HCT116 (cell line): Measurements from ENCODE around the gene SGK1. TPM values are rescaled to one million over a fixed set of nuclear protein-coding genes. Genes with fewer than 3 reads are reported as not detected.

Source experiments
- ATAC-seq: fragments of 200-7000 bp; cut with Tn5 transposase; 2 replicates; pipeline ENCODE4 v1.9.1; 2020; ENCODE audit warnings: mild to moderate bottlenecking, moderate library complexity
- BruUV-seq: library from RNA; stranded (reverse); fragments of 400-500 nt; replicated peaks from 2 replicates; lab custom pipeline; 2021; lab: Mats Ljungman, UMichigan
- CTCF ChIA-PET: fragments of 300-600 bp; sonication (Branson Sonifier 250); formaldehyde crosslinking; loops from one replicate; lab custom pipeline; 2021; ENCODE audit warnings: antibody characterized with exemption; lab: Charles Lee
- POLR2A ChIA-PET: fragments of 300-600, 350-600 bp; sonication (Branson Sonifier 250); formaldehyde crosslinking; loops from one replicate; lab custom pipeline; 2021; ENCODE audit warnings: antibody characterized with exemption; lab: Charles Lee
- RAD21 ChIA-PET, 2 experiments: fragments of 300-600 bp; sonication (Branson Sonifier 250); formaldehyde crosslinking; loops; one replicate each; lab custom pipeline; 2023; ENCODE audit warnings: low total read pairs in 2 of 2; ENCODE audit not compliant: uncharacterized antibody in 2 of 2, unreplicated experiment in 2 of 2, low non-redundant PET in 1 of 2; lab: Charles Lee
- DNase-seq: peaks from one replicate; pipeline ENCODE4 v3.0.0-alpha.2; 2010; ENCODE audit warnings: low read depth, low spot score
- H2AFZ ChIP-seq: fragments of 200-600 bp; shearing (Covaris generic), sonication (generic); 2 replicates; pipeline ENCODE4 v1.6.1; 2017; ENCODE audit warnings: low read depth, mixed run types, mixed read lengths, antibody characterized with exemption, low read length; ENCODE audit not compliant: poor library complexity, severe bottlenecking
- H3K27ac ChIP-seq: 2 replicates; pipeline ENCODE4 v1.5.1; 2012; ENCODE audit warnings: low read depth, low read length
- H3K27me3 ChIP-seq: fragments of 200-600 bp; sonication (generic); 2 replicates; pipeline ENCODE4 v1.6.1; 2016; ENCODE audit warnings: mixed run types, low read length, mixed read lengths; ENCODE audit not compliant: insufficient read depth
- H3K36me3 ChIP-seq, 2 experiments: fragments of 200-500 bp in 1 of 2; fragments of 200-600 bp in 1 of 2; sonication (Bioruptor generic) in 1 of 2; sonication (generic) in 1 of 2; 2 replicates each; pipeline versions ENCODE4 v1.5.1 to v1.6.1; 2014 to 2016; ENCODE audit warnings: low read length in 2 of 2, inconsistent platforms in 1 of 2, mixed read lengths in 1 of 2, mixed run types in 1 of 2; ENCODE audit not compliant: insufficient read depth in 2 of 2, control insufficient read depth in 1 of 2
- H3K4me1 ChIP-seq, 2 experiments: fragments of 200-600 bp in 1 of 2; sonication (generic) in 1 of 2; 2 replicates each; pipeline versions ENCODE4 v1.5.1 to v1.6.1; 2012 to 2017; ENCODE audit warnings: low read length in 2 of 2, inconsistent platforms in 1 of 2, mild to moderate bottlenecking in 1 of 2, mixed read lengths in 1 of 2, mixed run types in 1 of 2, moderate library complexity in 1 of 2; ENCODE audit not compliant: insufficient read depth in 2 of 2, control insufficient read depth in 1 of 2
- H3K4me2 ChIP-seq: fragments of 200-600 bp; sonication (generic); 2 replicates; pipeline ENCODE4 v1.6.1; 2017; ENCODE audit warnings: mixed run types, low read length, mixed read lengths
- H3K4me3 ChIP-seq, 2 experiments: fragments of 200-600 bp in 1 of 2; sonication (generic) in 1 of 2; replicated peaks in 1 of 2; 2 replicates each; pipeline ENCODE4 v1.5.1; 2011 to 2016; ENCODE audit warnings: low read length in 2 of 2, control low read depth in 1 of 2, low read depth in 1 of 2, mild to moderate bottlenecking in 1 of 2, mixed read lengths in 1 of 2, mixed run types in 1 of 2
- H3K79me2 ChIP-seq: fragments of 200-600 bp; sonication (generic); 2 replicates; pipeline ENCODE4 v1.6.1; 2017; ENCODE audit warnings: mild to moderate bottlenecking, mixed run types, low read length, moderate library complexity, mixed read lengths; ENCODE audit not compliant: insufficient read depth
- H3K9ac ChIP-seq: fragments of 200-600 bp; sonication (generic); 2 replicates; pipeline ENCODE4 v1.6.1; 2016; ENCODE audit warnings: low read length, mixed read lengths
- H3K9me2 ChIP-seq: fragments of 200-600 bp; sonication (generic), shearing (Covaris generic); 2 replicates; pipeline ENCODE4 v1.6.1; 2017; ENCODE audit warnings: mixed run types, mild to moderate bottlenecking, moderate library complexity; ENCODE audit not compliant: insufficient read depth
- H3K9me3 ChIP-seq, 2 experiments: fragments of 200-500 bp in 1 of 2; fragments of 200-600 bp in 1 of 2; sonication (Bioruptor generic) in 1 of 2; sonication (generic) in 1 of 2; 2 replicates each; pipeline ENCODE4 v1.6.1; 2014 to 2017; ENCODE audit warnings: low read length in 2 of 2, mixed read lengths in 2 of 2, inconsistent platforms in 1 of 2, low read depth in 1 of 2, mild to moderate bottlenecking in 1 of 2, mixed run types in 1 of 2, moderate library complexity in 1 of 2; ENCODE audit not compliant: control insufficient read depth in 1 of 2, insufficient read depth in 1 of 2
- H4K20me1 ChIP-seq: fragments of 200-600 bp; sonication (generic), shearing (Covaris generic); 2 replicates; pipeline ENCODE4 v1.6.1; 2017; ENCODE audit warnings: mixed run types, mild to moderate bottlenecking, moderate library complexity; ENCODE audit not compliant: insufficient read depth
- ATF3 ChIP-seq: IDR thresholded peaks from 2 replicates; pipeline ENCODE4 v1.6.1; 2012
- CBX3 ChIP-seq: IDR thresholded peaks from 2 replicates; pipeline ENCODE4 v1.6.1; 2012; ENCODE audit warnings: low read depth
- CEBPB ChIP-seq: IDR thresholded peaks from 2 replicates; pipeline ENCODE4 v1.6.1; 2012; ENCODE audit warnings: low read depth
- EGR1 ChIP-seq: IDR thresholded peaks from 2 replicates; pipeline ENCODE4 v1.6.1; 2012; ENCODE audit warnings: low read depth
- EZH2 ChIP-seq: fragments of 200-600 bp; sonication (generic); IDR thresholded peaks from 2 replicates; pipeline ENCODE4 v1.6.1; 2017; ENCODE audit warnings: antibody characterized with exemption, mixed run types
- EZH2phosphoT487 ChIP-seq: fragments of 200-600 bp; IDR thresholded peaks from 2 replicates; pipeline ENCODE4 v1.6.1; 2018; ENCODE audit warnings: antibody characterized with exemption, borderline replicate concordance
- FOSL1 ChIP-seq: IDR thresholded peaks from 2 replicates; pipeline ENCODE4 v1.6.1; 2012; ENCODE audit warnings: low read depth
- JUND ChIP-seq: IDR thresholded peaks from 2 replicates; pipeline ENCODE4 v1.6.1; 2012
- MAX ChIP-seq: IDR thresholded peaks from 2 replicates; pipeline ENCODE4 v1.6.1; 2012
- POLR2A ChIP-seq: IDR thresholded peaks from 2 replicates; pipeline ENCODE4 v1.7.0; 2011; ENCODE audit warnings: borderline replicate concordance; ENCODE audit not compliant: insufficient read depth, insufficient read length; ENCODE audit errors: extremely low read depth
- RAD21 ChIP-seq: IDR thresholded peaks from 2 replicates; pipeline ENCODE4 v1.6.1; 2012; ENCODE audit warnings: low read depth, mild to moderate bottlenecking
- SIN3A ChIP-seq: IDR thresholded peaks from 2 replicates; pipeline ENCODE4 v1.6.1; 2012; ENCODE audit warnings: low read depth
- TCF7L2 ChIP-seq: IDR thresholded peaks from 2 replicates; pipeline ENCODE4 v1.7.0; 2011; ENCODE audit warnings: borderline replicate concordance, inconsistent platforms; ENCODE audit not compliant: insufficient read depth, insufficient read length; ENCODE audit errors: extremely low read depth
- YY1 ChIP-seq: IDR thresholded peaks from 2 replicates; pipeline ENCODE4 v1.6.1; 2011; ENCODE audit warnings: low read length, low read depth, moderate library complexity, mild to moderate bottlenecking; ENCODE audit not compliant: insufficient replicate concordance; ENCODE audit errors: extremely low read depth
- ZFX ChIP-seq: fragments of 450-650 bp; IDR thresholded peaks from 2 replicates; pipeline ENCODE4 v1.6.1; 2017
- ZNF274 ChIP-seq: fragments of 200-500 bp; sonication (Bioruptor generic); IDR thresholded peaks from 2 replicates; pipeline ENCODE4 v1.6.1; 2014; ENCODE audit warnings: mild to moderate bottlenecking, low read depth, low read length, inconsistent platforms
- intact Hi-C: fragments of 100-400 bp; cut with micrococcal nuclease; formaldehyde crosslinking; loops from 2 replicates; pipeline ENCODE4 v1.10.0; 2022
- total RNA-seq: library from RNA; stranded (reverse); gene quantifications from one replicate; pipeline ENCODE4 v1.2.1, GENCODE V29; 2021; ENCODE audit not compliant: unreplicated experiment
- TF ChIP-seq, protein P1 (sequence below), 3 experiments: fragments of 200-600 bp in 1 of 3; sonication (generic) in 1 of 3; IDR thresholded peaks in 2 of 3; conservative IDR thresholded peaks in 1 of 3; 2 replicates each; pipeline ENCODE4 v1.5.1; 2012 to 2017; ENCODE audit warnings: low read depth in 2 of 3, low read length in 2 of 3, antibody characterized with exemption in 1 of 3, borderline replicate concordance in 1 of 3, control low read depth in 1 of 3, mild to moderate bottlenecking in 1 of 3, mixed read lengths in 1 of 3, mixed run types in 1 of 3, moderate library complexity in 1 of 3; ENCODE audit not compliant: insufficient read depth in 1 of 3
- TF ChIP-seq, protein P2 (sequence below): IDR thresholded peaks from 2 replicates; pipeline ENCODE4 v1.6.1; 2012; ENCODE audit warnings: low read depth
- TF ChIP-seq, protein P3 (sequence below): IDR thresholded peaks from 2 replicates; pipeline ENCODE4 v1.6.1; 2011; ENCODE audit warnings: mild to moderate bottlenecking, low read length, moderate library complexity; ENCODE audit not compliant: insufficient replicate concordance; ENCODE audit errors: extremely low read depth

Gene SGK1
- total RNA-seq, 1 experiment from 2014 or later: 4.5 TPM

DNA sequence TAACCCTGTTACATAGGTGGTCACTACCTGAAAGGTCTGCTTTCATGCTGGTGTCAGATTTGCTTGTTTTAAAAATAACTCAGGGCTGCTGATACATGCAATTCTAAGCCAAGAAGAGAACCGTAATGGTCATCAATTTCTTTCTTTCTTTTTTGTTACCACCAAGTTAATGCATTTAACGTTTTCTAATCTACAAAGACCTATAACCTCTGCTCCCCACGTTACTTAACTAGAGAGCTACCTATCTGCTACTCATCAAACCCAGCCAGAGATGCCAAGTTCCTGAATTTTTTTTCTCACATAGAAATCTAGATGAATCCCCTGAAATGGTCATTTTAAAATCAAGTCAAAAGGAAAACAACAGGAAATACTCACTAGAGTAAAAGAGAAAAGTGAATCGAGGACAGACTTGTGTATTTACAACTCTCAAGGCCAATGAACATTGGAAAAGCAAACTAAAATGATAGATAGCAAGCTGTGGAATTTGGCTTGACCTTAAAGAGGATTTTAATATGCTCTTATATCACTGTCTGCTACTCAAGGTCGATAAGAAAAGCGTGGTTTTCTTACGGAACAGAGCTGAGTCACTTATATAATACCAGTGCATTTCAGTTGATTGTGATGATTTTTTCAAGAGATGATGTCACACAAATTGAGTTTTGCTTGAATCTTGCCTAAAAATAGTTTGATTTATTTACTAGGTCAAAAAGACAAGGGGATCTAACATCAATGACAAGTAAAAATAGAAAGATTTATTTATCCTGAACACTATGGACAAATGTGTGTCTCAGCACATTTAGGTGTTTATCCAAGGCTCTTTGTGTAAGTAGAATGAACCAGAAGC is 67.9 kb downstream of the SGK1 start:
- ATAC-seq (no peak), DNase-seq (no peak)
- no peaks in the 10 kb centered on the region for H4K20me1 ChIP-seq
- H3K27me3 ChIP-seq: no peaks in the 10 kb centered on the region
- no peak overlapping the region for H3K4me2 ChIP-seq
- no peak for TF ChIP-seq RAD21
- no peak for TF ChIP-seq TCF7L2
- TF ChIP-seq EZH2phosphoT487: no peak
- TF ChIP-seq CEBPB: no peak
- no peak for TF ChIP-seq JUND
- no peak for TF ChIP-seq SIN3A
- no peak for TF ChIP-seq MAX
- no peak for TF ChIP-seq ATF3
- no peak for TF ChIP-seq ZNF274
- no peak for TF ChIP-seq FOSL1
- TF ChIP-seq, protein P1, sequence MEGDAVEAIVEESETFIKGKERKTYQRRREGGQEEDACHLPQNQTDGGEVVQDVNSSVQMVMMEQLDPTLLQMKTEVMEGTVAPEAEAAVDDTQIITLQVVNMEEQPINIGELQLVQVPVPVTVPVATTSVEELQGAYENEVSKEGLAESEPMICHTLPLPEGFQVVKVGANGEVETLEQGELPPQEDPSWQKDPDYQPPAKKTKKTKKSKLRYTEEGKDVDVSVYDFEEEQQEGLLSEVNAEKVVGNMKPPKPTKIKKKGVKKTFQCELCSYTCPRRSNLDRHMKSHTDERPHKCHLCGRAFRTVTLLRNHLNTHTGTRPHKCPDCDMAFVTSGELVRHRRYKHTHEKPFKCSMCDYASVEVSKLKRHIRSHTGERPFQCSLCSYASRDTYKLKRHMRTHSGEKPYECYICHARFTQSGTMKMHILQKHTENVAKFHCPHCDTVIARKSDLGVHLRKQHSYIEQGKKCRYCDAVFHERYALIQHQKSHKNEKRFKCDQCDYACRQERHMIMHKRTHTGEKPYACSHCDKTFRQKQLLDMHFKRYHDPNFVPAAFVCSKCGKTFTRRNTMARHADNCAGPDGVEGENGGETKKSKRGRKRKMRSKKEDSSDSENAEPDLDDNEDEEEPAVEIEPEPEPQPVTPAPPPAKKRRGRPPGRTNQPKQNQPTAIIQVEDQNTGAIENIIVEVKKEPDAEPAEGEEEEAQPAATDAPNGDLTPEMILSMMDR (IDR thresholded peaks at IDR 0.05 in 2 of 3, conservative IDR thresholded peaks at IDR 0.05 in 1 of 3; ENCODE audit: borderline replicate concordance in 1 of 3, insufficient read depth in 1 of 3, low read depth in 2 of 3, low read length in 2 of 3): no peak
- TF ChIP-seq, protein P2, sequence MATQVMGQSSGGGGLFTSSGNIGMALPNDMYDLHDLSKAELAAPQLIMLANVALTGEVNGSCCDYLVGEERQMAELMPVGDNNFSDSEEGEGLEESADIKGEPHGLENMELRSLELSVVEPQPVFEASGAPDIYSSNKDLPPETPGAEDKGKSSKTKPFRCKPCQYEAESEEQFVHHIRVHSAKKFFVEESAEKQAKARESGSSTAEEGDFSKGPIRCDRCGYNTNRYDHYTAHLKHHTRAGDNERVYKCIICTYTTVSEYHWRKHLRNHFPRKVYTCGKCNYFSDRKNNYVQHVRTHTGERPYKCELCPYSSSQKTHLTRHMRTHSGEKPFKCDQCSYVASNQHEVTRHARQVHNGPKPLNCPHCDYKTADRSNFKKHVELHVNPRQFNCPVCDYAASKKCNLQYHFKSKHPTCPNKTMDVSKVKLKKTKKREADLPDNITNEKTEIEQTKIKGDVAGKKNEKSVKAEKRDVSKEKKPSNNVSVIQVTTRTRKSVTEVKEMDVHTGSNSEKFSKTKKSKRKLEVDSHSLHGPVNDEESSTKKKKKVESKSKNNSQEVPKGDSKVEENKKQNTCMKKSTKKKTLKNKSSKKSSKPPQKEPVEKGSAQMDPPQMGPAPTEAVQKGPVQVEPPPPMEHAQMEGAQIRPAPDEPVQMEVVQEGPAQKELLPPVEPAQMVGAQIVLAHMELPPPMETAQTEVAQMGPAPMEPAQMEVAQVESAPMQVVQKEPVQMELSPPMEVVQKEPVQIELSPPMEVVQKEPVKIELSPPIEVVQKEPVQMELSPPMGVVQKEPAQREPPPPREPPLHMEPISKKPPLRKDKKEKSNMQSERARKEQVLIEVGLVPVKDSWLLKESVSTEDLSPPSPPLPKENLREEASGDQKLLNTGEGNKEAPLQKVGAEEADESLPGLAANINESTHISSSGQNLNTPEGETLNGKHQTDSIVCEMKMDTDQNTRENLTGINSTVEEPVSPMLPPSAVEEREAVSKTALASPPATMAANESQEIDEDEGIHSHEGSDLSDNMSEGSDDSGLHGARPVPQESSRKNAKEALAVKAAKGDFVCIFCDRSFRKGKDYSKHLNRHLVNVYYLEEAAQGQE: no peak
- no peak for TF ChIP-seq YY1
- no peak for TF ChIP-seq POLR2A
- TF ChIP-seq ZFX: no peak
- no peak for TF ChIP-seq CBX3
- TF ChIP-seq, protein P3, sequence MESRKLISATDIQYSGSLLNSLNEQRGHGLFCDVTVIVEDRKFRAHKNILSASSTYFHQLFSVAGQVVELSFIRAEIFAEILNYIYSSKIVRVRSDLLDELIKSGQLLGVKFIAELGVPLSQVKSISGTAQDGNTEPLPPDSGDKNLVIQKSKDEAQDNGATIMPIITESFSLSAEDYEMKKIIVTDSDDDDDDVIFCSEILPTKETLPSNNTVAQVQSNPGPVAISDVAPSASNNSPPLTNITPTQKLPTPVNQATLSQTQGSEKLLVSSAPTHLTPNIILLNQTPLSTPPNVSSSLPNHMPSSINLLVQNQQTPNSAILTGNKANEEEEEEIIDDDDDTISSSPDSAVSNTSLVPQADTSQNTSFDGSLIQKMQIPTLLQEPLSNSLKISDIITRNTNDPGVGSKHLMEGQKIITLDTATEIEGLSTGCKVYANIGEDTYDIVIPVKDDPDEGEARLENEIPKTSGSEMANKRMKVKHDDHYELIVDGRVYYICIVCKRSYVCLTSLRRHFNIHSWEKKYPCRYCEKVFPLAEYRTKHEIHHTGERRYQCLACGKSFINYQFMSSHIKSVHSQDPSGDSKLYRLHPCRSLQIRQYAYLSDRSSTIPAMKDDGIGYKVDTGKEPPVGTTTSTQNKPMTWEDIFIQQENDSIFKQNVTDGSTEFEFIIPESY: no peak
- no peak for TF ChIP-seq EZH2
- no peak for TF ChIP-seq EGR1
- no peaks in the 10 kb centered on the region for H3K36me3 ChIP-seq
- ChIA-PET CTCF (no interaction called here), RAD21 (interaction anchor here in 1 of 2 experiments (0.6 kb wide), 1 partner anchor 214 kb away, joined by 3 read pairs; no protein-coding TSS in a partner anchor), POLR2A (no interaction called here)
- no peaks in the 10 kb centered on the region for H3K9me2 ChIP-seq
- H3K4me1 ChIP-seq: no peaks in the 10 kb centered on the region
- intact Hi-C loops: no loop called here
- no TSS peak for BruUV-seq
- H3K79me2 ChIP-seq: no peaks in the 10 kb centered on the region
- no peak overlapping the region for H3K4me3 ChIP-seq
- H3K27ac ChIP-seq: no peak overlapping the region
- no peaks in the 10 kb centered on the region for H3K9me3 ChIP-seq
- no peak overlapping the region for H2AFZ ChIP-seq
- H3K9ac ChIP-seq: no peak overlapping the region
